Pulmonary artery endothelial cell (primary cell): ENCODE results near the gene B3GNT5. TPM values are rescaled to one million over a fixed set of nuclear protein-coding genes. Genes with fewer than 3 reads are reported as not detected.

ENCODE experiments used
- DNase-seq: peaks from one replicate; pipeline ENCODE4 v3.0.0-alpha.2; 2011; ENCODE audit warnings: low read depth, low spot score
- total RNA-seq: library from RNA; depleted of rRNA; stranded (reverse); fragments of >200 nt; gene quantifications from 2 replicates; pipeline ENCODE4 v1.2.3, GENCODE V29; 2014

The B3GNT5 gene
- total RNA-seq, 1 donor from 2014 or later: 23.3 TPM

DNA sequence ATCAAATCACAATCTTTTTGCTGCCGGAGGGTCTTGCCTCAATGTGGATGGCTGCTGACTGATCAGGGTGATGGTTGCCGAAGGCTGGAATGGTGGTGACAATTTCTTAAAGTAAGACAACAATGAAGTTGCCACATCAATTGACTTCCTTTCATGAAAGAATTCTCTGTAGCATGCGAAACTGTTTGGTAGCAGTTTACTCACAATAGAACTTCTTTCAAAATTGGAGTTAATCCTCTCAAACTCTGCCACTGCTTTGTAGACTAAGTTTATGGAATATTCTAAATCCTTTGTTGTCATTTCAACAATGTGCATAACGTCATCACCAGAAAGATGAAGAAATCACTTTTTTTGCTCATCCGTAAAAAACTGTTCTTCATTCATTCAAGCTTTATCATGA is 65.8 kb downstream of the B3GNT5 start:
- no peak for DNase-seq

DNA sequence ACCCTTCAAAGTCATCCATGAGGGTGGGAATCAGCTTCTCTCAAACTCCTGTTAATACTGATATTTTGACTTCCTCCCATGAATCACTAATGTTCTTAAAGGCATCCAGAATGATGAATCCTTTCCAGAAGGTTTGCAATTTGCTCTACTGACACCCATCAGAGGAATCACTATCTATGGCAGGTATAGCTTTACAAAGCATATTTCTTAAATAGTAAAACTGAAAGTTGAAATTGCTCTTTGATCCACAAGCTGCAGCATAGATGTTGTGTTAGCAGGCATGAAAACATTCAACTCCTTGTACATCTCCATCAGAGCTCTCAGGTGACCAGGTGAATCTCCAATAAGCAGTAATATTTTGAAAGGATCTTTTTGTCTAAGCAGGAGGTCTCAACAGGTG is 66.3 kb downstream of the B3GNT5 start:
- DNase-seq: no peak

Other genes starting within 250 kb of the B3GNT5 start
- gene MCCC1, start 153.8 kb upstream of the B3GNT5 start, total RNA-seq: 21.0 and 31.7 TPM in 2 replicates
- 0.46 and 1.8 TPM in 2 replicates for gene LAMP3, start 90.5 kb upstream of the B3GNT5 start, total RNA-seq
- 0.53 and 1.2 TPM in 2 replicates for gene MCF2L2, start 175.4 kb downstream of the B3GNT5 start, total RNA-seq